Heart left ventricle (tissue), 13 donors: ENCODE results near the gene OCRL.

Experiments used
- CTCF ChIP-seq, 12 donors: fragments of 200-600 bp; sonication (generic) in 4 of 12; IDR thresholded peaks; one replicate each; pipeline versions ENCODE4 v1.5.0 to v1.8.0; 2018 to 2022; ENCODE audit warnings: antibody characterized with exemption in 12 of 12, mild to moderate bottlenecking in 5 of 12
- POLR2A ChIP-seq, 2 donors: fragments of 450-650 bp; IDR thresholded peaks; one replicate each; pipeline ENCODE4 v1.6.1; 2017; ENCODE audit warnings: antibody characterized with exemption in 2 of 2, mild to moderate bottlenecking in 2 of 2, moderate library complexity in 2 of 2
- donor health status: ischemic (EF 13 %, LVEDD 7.1; RV severe dilation, severe dysfunction).
- donor health status: DM: no; HTN: yes; CAD: no.
- donor health status: DM: no; HTN: no; CAD: no.
- donor health status: ischemic (EF 25% LVEDD 6.9; RV normal size, moderate dysfunction).
- donor health status: ischemic (EF 25% LVEDD 5.7; RV mildly dilated, moderate dysfunction).
- donor health status: ischemic (EF 35%, LVEDD 5.7; RV mildly dilated, moderate dysfunction).
- donor health status: nonischemic (EF 11% LVEDD 7.7; RV severe dilation, severe dysfunction).
- donor health status: DM: yes; HTN: yes; CAD: no.
- donor health status: PGD.
- donor health status: ischemic (EF 29% LVEDD 5.4; RV normal size, mild dysfunction).
- donor health status: nonischemic (EF 23%, LVEDD 6.1; RV moderate dilation, normal function).

DNA sequence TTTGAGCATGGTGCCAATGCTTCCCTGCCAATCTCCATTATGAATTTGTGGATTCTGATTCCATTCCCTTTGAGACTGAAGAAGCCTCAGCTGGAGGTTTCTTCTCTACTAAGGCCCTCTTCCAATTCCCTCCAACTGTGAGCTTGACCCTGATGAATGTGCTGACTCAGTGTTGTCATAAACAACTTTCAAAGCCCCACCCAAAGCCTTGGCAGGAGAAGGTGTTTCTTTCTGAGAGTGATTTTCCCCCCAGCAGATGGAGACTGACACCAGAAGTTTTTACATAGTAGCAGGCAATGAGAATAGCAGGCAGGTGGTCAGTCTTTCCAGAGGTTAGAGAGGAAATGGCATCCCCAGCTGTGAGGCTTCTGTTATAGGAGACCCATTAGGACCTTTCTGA is 53.1 kb downstream of the OCRL start:
- TF ChIP-seq CTCF (IDR thresholded peaks at IDR 0.05), result no peak
- TF ChIP-seq POLR2A (IDR thresholded peaks at IDR 0.05), result no peak
